ENCODE results near the gene SLFN13.
A peak's percentile ranks its signal among the peaks of the same experiment; 100 is the strongest.

Gene SLFN13

DNA sequence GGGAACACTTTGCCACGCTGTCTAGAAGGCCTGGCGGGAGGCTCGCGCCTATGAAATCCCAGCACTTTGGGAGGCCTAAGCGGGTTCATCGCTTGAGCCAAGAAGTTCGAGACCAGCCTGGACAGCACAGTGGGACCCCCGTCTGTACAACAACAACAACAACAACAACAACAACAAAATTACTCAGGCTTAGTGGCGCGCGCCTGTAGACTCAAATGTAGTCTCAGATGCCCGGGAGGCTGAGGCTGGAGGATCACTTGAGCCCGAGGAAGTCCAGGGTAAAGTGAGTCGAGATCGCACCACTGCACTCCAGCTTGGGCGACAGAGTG is 297 bp upstream of the SLFN13 start:
- no peaks in the 10 kb centered on the region for H3K79me2 ChIP-seq (ENCODE audit: insufficient read depth, low read length)
- H2AFZ ChIP-seq (ENCODE audit: low read depth, low read length, severe bottlenecking), result peak overlapping the region; percentile 92
- H3K27me3 ChIP-seq (ENCODE audit: low read length), result no peaks in the 10 kb centered on the region
- no peak overlapping the region for H3K9ac ChIP-seq (ENCODE audit: low read length)
- H3K4me2 ChIP-seq (ENCODE audit: low read depth, low read length, poor library complexity, severe bottlenecking), result peak overlapping the region; percentile 49
- H3K9me2 ChIP-seq (replicated peaks; ENCODE audit: insufficient read depth, low read length), result no peaks in the 10 kb centered on the region
- no peaks in the 10 kb centered on the region for H3F3A ChIP-seq (ENCODE audit: insufficient read depth)
- no peaks in the 10 kb centered on the region for H4K20me1 ChIP-seq (ENCODE audit: low read depth, low read length)
- no peaks in the 10 kb centered on the region for H3K36me3 ChIP-seq (ENCODE audit: low read length)
- no peak overlapping the region for H3K27ac ChIP-seq (ENCODE audit: low read depth, low read length)
- H3K4me3 ChIP-seq (ENCODE audit: insufficient read depth, low read length, poor library complexity, severe bottlenecking), result no peak overlapping the region
- H3K9me3 ChIP-seq (ENCODE audit: insufficient read depth, low read length), result no peaks in the 10 kb centered on the region
- no peak for TF ChIP-seq EZH2phosphoT487 (conservative IDR thresholded peaks at IDR 0.05; ENCODE audit: low read length)
- TF ChIP-seq, protein P1, sequence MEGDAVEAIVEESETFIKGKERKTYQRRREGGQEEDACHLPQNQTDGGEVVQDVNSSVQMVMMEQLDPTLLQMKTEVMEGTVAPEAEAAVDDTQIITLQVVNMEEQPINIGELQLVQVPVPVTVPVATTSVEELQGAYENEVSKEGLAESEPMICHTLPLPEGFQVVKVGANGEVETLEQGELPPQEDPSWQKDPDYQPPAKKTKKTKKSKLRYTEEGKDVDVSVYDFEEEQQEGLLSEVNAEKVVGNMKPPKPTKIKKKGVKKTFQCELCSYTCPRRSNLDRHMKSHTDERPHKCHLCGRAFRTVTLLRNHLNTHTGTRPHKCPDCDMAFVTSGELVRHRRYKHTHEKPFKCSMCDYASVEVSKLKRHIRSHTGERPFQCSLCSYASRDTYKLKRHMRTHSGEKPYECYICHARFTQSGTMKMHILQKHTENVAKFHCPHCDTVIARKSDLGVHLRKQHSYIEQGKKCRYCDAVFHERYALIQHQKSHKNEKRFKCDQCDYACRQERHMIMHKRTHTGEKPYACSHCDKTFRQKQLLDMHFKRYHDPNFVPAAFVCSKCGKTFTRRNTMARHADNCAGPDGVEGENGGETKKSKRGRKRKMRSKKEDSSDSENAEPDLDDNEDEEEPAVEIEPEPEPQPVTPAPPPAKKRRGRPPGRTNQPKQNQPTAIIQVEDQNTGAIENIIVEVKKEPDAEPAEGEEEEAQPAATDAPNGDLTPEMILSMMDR (IDR thresholded peaks at IDR 0.05; ENCODE audit: insufficient read depth, low read length, poor library complexity, severe bottlenecking), result no peak

- Histone ChIP-seq H3K9ac (ENCODE audit: low read length) (no peak overlapping the region), H2AFZ (ENCODE audit: low read depth, low read length, severe bottlenecking) (no peak overlapping the region)
Measured at GRCh38 chr17:35447499-35447898, 1.1 kb downstream of the SLFN13 start.

GRCh38 chr17:35438433-35438832 is 10.1 kb downstream of the SLFN13 start:
- Histone ChIP-seq H2AFZ (ENCODE audit: low read depth, low read length, severe bottlenecking) (no peak overlapping the region), H3K9me3 (ENCODE audit: insufficient read depth, low read length) (no peaks in the 10 kb centered on the region), H3K79me2 (ENCODE audit: insufficient read depth, low read length) (no peaks in the 10 kb centered on the region), H3K4me2 (ENCODE audit: low read depth, low read length, poor library complexity, severe bottlenecking) (no peak overlapping the region), H3K9ac (ENCODE audit: low read length) (no peak overlapping the region), H3K9me2 (replicated peaks; ENCODE audit: insufficient read depth, low read length) (no peaks in the 10 kb centered on the region), H3F3A (ENCODE audit: insufficient read depth) (no peaks in the 10 kb centered on the region), H3K27me3 (ENCODE audit: low read length) (no peaks in the 10 kb centered on the region), H3K4me3 (ENCODE audit: insufficient read depth, low read length, poor library complexity, severe bottlenecking) (no peak overlapping the region), H3K27ac (ENCODE audit: low read depth, low read length) (no peak overlapping the region), H4K20me1 (ENCODE audit: low read depth, low read length) (no peaks in the 10 kb centered on the region), H3K36me3 (ENCODE audit: low read length) (no peaks in the 10 kb centered on the region)
- TF ChIP-seq, protein P1 (IDR thresholded peaks at IDR 0.05; ENCODE audit: insufficient read depth, low read length, poor library complexity, severe bottlenecking), result no peak
- TF ChIP-seq EZH2phosphoT487 (conservative IDR thresholded peaks at IDR 0.05; ENCODE audit: low read length), result no peak

More at GRCh38 chr17:35447499-35447898, 1.1 kb downstream of the SLFN13 start:
- H3K27ac ChIP-seq (ENCODE audit: low read depth, low read length), result no peak overlapping the region
- peak overlapping the region; percentile 49 for H3K4me2 ChIP-seq (ENCODE audit: low read depth, low read length, poor library complexity, severe bottlenecking)
- TF ChIP-seq, protein P1 (IDR thresholded peaks at IDR 0.05; ENCODE audit: insufficient read depth, low read length, poor library complexity, severe bottlenecking), result no peak
- TF ChIP-seq EZH2phosphoT487 (conservative IDR thresholded peaks at IDR 0.05; ENCODE audit: low read length), result no peak
- no peaks in the 10 kb centered on the region for H3K79me2 ChIP-seq (ENCODE audit: insufficient read depth, low read length)
- H3F3A ChIP-seq (ENCODE audit: insufficient read depth), result no peaks in the 10 kb centered on the region
- no peaks in the 10 kb centered on the region for H4K20me1 ChIP-seq (ENCODE audit: low read depth, low read length)
- no peak overlapping the region for H3K4me3 ChIP-seq (ENCODE audit: insufficient read depth, low read length, poor library complexity, severe bottlenecking)
- H3K36me3 ChIP-seq (ENCODE audit: low read length), result no peaks in the 10 kb centered on the region
- no peaks in the 10 kb centered on the region for H3K9me3 ChIP-seq (ENCODE audit: insufficient read depth, low read length)
- H3K9me2 ChIP-seq (replicated peaks; ENCODE audit: insufficient read depth, low read length), result no peaks in the 10 kb centered on the region
- no peaks in the 10 kb centered on the region for H3K27me3 ChIP-seq (ENCODE audit: low read length)

Measured in SU-DHL-6 (cell line).